ENCODE results near the gene LSAMP. TPM values are rescaled to one million over a fixed set of nuclear protein-coding genes. Genes with fewer than 3 reads are reported as not detected.

LSAMP gene
- total RNA-seq, 1 experiment from 2014 or later = 0.15 TPM

DNA sequence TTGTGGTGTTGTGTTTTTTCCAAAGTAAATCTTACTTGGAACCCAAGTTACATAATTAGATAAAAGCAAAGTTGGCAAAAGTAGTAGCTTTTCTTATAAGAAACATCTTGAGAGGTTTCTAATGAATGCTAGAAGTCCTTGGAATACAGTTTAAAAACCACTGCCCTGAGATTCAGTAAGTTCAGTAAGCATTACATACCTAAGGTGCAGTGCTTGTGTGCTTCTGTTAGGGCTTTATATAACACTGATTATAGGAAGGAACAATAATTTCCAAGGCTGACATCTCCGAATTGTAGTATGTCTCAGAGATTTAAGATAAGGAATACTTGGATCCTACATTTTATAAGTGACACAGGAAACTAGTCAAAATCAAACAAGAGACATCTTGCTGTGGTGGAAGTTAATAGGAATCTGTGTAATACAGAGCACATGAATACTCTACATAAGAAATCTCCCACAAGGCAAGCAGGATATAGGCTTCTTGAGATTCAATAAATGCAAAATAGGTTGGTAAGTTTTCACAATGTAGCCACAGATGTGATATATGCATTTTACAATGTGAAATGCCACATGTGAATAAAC lies 268.2 kb downstream of the LSAMP start:
- H3K79me2 ChIP-seq (ENCODE audit: low read length) = no peaks in the 10 kb centered on the region
- no peaks in the 10 kb centered on the region for H3K9me2 ChIP-seq (replicated peaks; ENCODE audit: low read length)
- no peak overlapping the region for H2AFZ ChIP-seq (ENCODE audit: low read length)
- ATAC-seq (no peak), DNase-seq (no peak)
- no peaks in the 10 kb centered on the region for H3K36me3 ChIP-seq (ENCODE audit: low read depth, low read length)
- ChIA-PET POLR2A (ENCODE audit: unreplicated experiment) (no interaction called here), CTCF (no interaction called here)
- no TSS peak for BruUV-seq (replicated peaks)
- no peaks in the 10 kb centered on the region for H3K4me1 ChIP-seq (ENCODE audit: insufficient read depth, low read length)
- no peak overlapping the region for H3K9ac ChIP-seq (ENCODE audit: low read length)
- intact Hi-C loops (cut with micrococcal nuclease) = no loop called here
- no peak overlapping the region for H3K27ac ChIP-seq (ENCODE audit: low read length)
- H3K9me3 ChIP-seq (ENCODE audit: low read length) = no peaks in the 10 kb centered on the region
- H3K27me3 ChIP-seq (ENCODE audit: low read length) = no peaks in the 10 kb centered on the region
- no peaks in the 10 kb centered on the region for H3F3A ChIP-seq (ENCODE audit: low read length, unreplicated experiment)
- no peak overlapping the region for H3K4me3 ChIP-seq (ENCODE audit: low read length)
- TF ChIP-seq CTCF (conservative IDR thresholded peaks at IDR 0.05; ENCODE audit: low read depth, low read length) (no peak), EZH2phosphoT487 (IDR thresholded peaks at IDR 0.05; ENCODE audit: borderline replicate concordance, low read length) (no peak), EZH2 (IDR thresholded peaks at IDR 0.05; ENCODE audit: low read length, unreplicated experiment) (no peak)
- H3K4me2 ChIP-seq (ENCODE audit: low read length) = no peak overlapping the region
- no peaks in the 10 kb centered on the region for H4K20me1 ChIP-seq (ENCODE audit: low read length)

GRCh38 chr3:116166121-116166520 lies 279.2 kb downstream of the LSAMP start:
- no peaks in the 10 kb centered on the region for H3F3A ChIP-seq (ENCODE audit: low read length, unreplicated experiment)
- no peaks in the 10 kb centered on the region for H3K9me2 ChIP-seq (replicated peaks; ENCODE audit: low read length)
- H3K27ac ChIP-seq (ENCODE audit: low read length) = no peak overlapping the region
- H3K9ac ChIP-seq (ENCODE audit: low read length) = no peak overlapping the region
- no peaks in the 10 kb centered on the region for H3K36me3 ChIP-seq (ENCODE audit: low read depth, low read length)
- no peak overlapping the region for H3K4me2 ChIP-seq (ENCODE audit: low read length)
- no peaks in the 10 kb centered on the region for H3K79me2 ChIP-seq (ENCODE audit: low read length)
- H3K27me3 ChIP-seq (ENCODE audit: low read length) = no peaks in the 10 kb centered on the region
- no peaks in the 10 kb centered on the region for H3K9me3 ChIP-seq (ENCODE audit: low read length)
- H3K4me1 ChIP-seq (ENCODE audit: insufficient read depth, low read length) = no peaks in the 10 kb centered on the region
- BruUV-seq (replicated peaks) = no TSS peak
- H4K20me1 ChIP-seq (ENCODE audit: low read length) = no peaks in the 10 kb centered on the region
- CTCF ChIA-PET = no interaction called here
- ATAC-seq (no peak), DNase-seq (no peak)
- intact Hi-C loops (cut with micrococcal nuclease) = no loop called here
- no peak overlapping the region for H2AFZ ChIP-seq (ENCODE audit: low read length)
- POLR2A ChIA-PET (ENCODE audit: unreplicated experiment) = no interaction called here
- no peak overlapping the region for H3K4me3 ChIP-seq (ENCODE audit: low read length)
- TF ChIP-seq CTCF (conservative IDR thresholded peaks at IDR 0.05; ENCODE audit: low read depth, low read length) = no peak
- TF ChIP-seq EZH2 (IDR thresholded peaks at IDR 0.05; ENCODE audit: low read length, unreplicated experiment) = no peak
- TF ChIP-seq EZH2phosphoT487 (IDR thresholded peaks at IDR 0.05; ENCODE audit: borderline replicate concordance, low read length) = no peak

DNA sequence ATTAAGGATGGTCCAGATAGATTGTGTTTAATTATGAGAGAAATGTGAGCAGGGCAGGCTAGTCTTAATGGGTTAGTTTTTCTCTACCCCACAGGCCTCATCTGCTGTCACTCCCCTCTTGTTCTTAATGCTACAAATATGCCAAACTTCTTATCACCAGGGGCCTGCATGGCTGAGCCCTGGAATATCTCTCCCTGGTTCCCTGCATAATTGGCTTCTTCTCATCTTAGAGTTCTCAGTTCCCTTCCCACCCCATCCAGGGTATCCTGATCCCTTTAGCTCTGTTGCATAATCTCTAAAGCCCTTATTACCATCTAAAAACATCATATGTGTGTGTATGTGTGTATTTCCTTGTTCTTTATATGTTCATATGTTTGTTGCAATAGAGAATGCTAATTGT lies 279.6 kb downstream of the LSAMP start:
- no peak overlapping the region for H3K4me2 ChIP-seq (ENCODE audit: low read length)
- no peaks in the 10 kb centered on the region for H3K27me3 ChIP-seq (ENCODE audit: low read length)
- no peak overlapping the region for H3K4me3 ChIP-seq (ENCODE audit: low read length)
- DNase-seq = no peak
- H3K27ac ChIP-seq (ENCODE audit: low read length) = no peak overlapping the region
- H2AFZ ChIP-seq (ENCODE audit: low read length) = no peak overlapping the region
- no peaks in the 10 kb centered on the region for H3K9me2 ChIP-seq (replicated peaks; ENCODE audit: low read length)
- H3K9ac ChIP-seq (ENCODE audit: low read length) = no peak overlapping the region
- H3K79me2 ChIP-seq (ENCODE audit: low read length) = no peaks in the 10 kb centered on the region
- H3K9me3 ChIP-seq (ENCODE audit: low read length) = no peaks in the 10 kb centered on the region
- H4K20me1 ChIP-seq (ENCODE audit: low read length) = no peaks in the 10 kb centered on the region
- ATAC-seq = no peak
- no TSS peak for BruUV-seq (replicated peaks)
- CTCF ChIA-PET = no interaction called here
- no peaks in the 10 kb centered on the region for H3K36me3 ChIP-seq (ENCODE audit: low read depth, low read length)
- no peak for TF ChIP-seq EZH2 (IDR thresholded peaks at IDR 0.05; ENCODE audit: low read length, unreplicated experiment)
- no peak for TF ChIP-seq EZH2phosphoT487 (IDR thresholded peaks at IDR 0.05; ENCODE audit: borderline replicate concordance, low read length)
- TF ChIP-seq CTCF (conservative IDR thresholded peaks at IDR 0.05; ENCODE audit: low read depth, low read length) = no peak
- intact Hi-C loops (cut with micrococcal nuclease) = no loop called here
- H3K4me1 ChIP-seq (ENCODE audit: insufficient read depth, low read length) = no peaks in the 10 kb centered on the region
- H3F3A ChIP-seq (ENCODE audit: low read length, unreplicated experiment) = no peaks in the 10 kb centered on the region
- POLR2A ChIA-PET (ENCODE audit: unreplicated experiment) = no interaction called here

All from PC-3 (cell line).